GM12878 (cell line): ENCODE results near the gene ODAM.

Experiments used
- CEBPB ChIP-seq, 2 experiments: fragments of 150-350 bp in 1 of 2; IDR thresholded peaks; 2 replicates each; pipeline ENCODE4 v1.6.1; 2012 to 2014; ENCODE audit warnings: low read depth in 2 of 2, low read length in 2 of 2, borderline replicate concordance in 1 of 2, inconsistent platforms in 1 of 2
- CHD2 ChIP-seq: IDR thresholded peaks from 2 replicates; pipeline ENCODE4 v1.6.1; 2011; ENCODE audit warnings: low read depth, low read length, improper control_type of control experiment, borderline replicate concordance
- EP300 ChIP-seq, 2 experiments: fragments of 150-350 bp in 1 of 2; IDR thresholded peaks; 2 replicates each; pipeline ENCODE4 v1.6.1; 2011 to 2012; ENCODE audit warnings: low read depth in 2 of 2, low read length in 2 of 2, borderline replicate concordance in 1 of 2, improper control_type of control experiment in 1 of 2, inconsistent platforms in 1 of 2; ENCODE audit not compliant: control insufficient read depth in 1 of 2
- JUND ChIP-seq: IDR thresholded peaks from 2 replicates; pipeline ENCODE4 v1.6.1; 2012; ENCODE audit warnings: low read depth, mild to moderate bottlenecking, low read length, improper control_type of control experiment, moderate library complexity
- MEF2B ChIP-seq: fragments of 450-650 bp; IDR thresholded peaks from 2 replicates; pipeline ENCODE4 v1.6.1; 2018; ENCODE audit warnings: mild to moderate bottlenecking, moderate library complexity; ENCODE audit not compliant: partially characterized antibody, poor library complexity, severe bottlenecking
- NFXL1 ChIP-seq: fragments of 450-650 bp; IDR thresholded peaks from 2 replicates; pipeline ENCODE4 v1.6.1; 2017; ENCODE audit warnings: antibody characterized with exemption, mild to moderate bottlenecking, borderline replicate concordance
- NFYA ChIP-seq: IDR thresholded peaks from 2 replicates; pipeline ENCODE4 v1.6.1; 2011; ENCODE audit warnings: low read depth, mild to moderate bottlenecking, low read length, improper control_type of control experiment, borderline replicate concordance
- NFYB ChIP-seq: IDR thresholded peaks from 2 replicates; pipeline ENCODE4 v1.6.1; 2011; ENCODE audit warnings: low read depth, mild to moderate bottlenecking, low read length, improper control_type of control experiment, moderate library complexity; ENCODE audit not compliant: insufficient read depth
- SMC3 ChIP-seq: IDR thresholded peaks from 2 replicates; pipeline ENCODE4 v1.6.1; 2011; ENCODE audit warnings: low read length, improper control_type of control experiment, borderline replicate concordance
- TF ChIP-seq, protein P1 (sequence below): fragments of 450-650 bp; formaldehyde crosslinking; IDR thresholded peaks from 2 replicates; pipeline ENCODE4 v1.4.0; 2020; ENCODE audit warnings: mild to moderate bottlenecking, moderate library complexity
- TF ChIP-seq, protein P2 (sequence below): fragments of 450-650 bp; IDR thresholded peaks from 2 replicates; pipeline ENCODE4 v1.6.1; 2017; ENCODE audit warnings: mild to moderate bottlenecking
- TF ChIP-seq, protein P3 (sequence below), 3 experiments: IDR thresholded peaks in 2 of 3; conservative IDR thresholded peaks in 1 of 3; 2 replicates each; pipeline ENCODE4 v1.5.1; 2011; ENCODE audit warnings: low read depth in 3 of 3, low read length in 3 of 3, mild to moderate bottlenecking in 3 of 3, control low read depth in 2 of 3, moderate library complexity in 2 of 3, inconsistent platforms in 1 of 3, mixed read lengths in 1 of 3; ENCODE audit not compliant: control insufficient read depth in 2 of 3, insufficient read depth in 1 of 3; ENCODE audit errors: extremely low read depth in 1 of 3

DNA sequence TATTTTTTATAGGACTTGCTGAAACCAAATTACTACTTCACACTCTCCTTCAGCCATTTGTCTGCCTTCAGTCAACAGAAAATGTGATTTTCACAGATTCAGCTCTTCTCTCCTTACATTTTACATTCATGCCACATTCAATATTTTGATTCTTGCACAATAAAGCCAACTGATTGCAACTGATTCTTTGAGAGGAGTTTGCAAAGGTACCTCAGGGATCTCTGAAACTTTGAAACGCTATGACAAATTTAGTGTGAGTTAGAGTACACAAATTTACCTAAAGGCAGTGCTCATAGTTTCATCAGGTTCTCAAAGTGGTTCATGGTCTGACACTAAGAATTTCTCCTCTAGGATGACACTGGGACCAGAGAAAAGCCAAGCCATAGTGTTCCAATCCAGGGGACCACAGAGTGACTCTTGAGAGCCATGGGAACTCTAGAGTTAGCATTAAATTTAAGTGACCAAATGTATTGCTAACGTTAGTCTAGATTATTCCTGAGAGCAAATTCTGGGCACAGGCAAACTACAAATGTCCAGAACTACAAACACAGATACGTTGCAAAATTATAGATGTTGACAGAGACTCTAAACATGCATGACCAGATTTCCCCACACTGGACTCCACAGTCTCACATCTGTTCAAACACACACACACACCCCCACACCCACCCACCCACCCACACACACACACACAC, 55.9 kb downstream of the ODAM start:
- no peak for TF ChIP-seq CHD2
- no peak for TF ChIP-seq NFXL1
- TF ChIP-seq JUND: no peak
- TF ChIP-seq, protein P1, sequence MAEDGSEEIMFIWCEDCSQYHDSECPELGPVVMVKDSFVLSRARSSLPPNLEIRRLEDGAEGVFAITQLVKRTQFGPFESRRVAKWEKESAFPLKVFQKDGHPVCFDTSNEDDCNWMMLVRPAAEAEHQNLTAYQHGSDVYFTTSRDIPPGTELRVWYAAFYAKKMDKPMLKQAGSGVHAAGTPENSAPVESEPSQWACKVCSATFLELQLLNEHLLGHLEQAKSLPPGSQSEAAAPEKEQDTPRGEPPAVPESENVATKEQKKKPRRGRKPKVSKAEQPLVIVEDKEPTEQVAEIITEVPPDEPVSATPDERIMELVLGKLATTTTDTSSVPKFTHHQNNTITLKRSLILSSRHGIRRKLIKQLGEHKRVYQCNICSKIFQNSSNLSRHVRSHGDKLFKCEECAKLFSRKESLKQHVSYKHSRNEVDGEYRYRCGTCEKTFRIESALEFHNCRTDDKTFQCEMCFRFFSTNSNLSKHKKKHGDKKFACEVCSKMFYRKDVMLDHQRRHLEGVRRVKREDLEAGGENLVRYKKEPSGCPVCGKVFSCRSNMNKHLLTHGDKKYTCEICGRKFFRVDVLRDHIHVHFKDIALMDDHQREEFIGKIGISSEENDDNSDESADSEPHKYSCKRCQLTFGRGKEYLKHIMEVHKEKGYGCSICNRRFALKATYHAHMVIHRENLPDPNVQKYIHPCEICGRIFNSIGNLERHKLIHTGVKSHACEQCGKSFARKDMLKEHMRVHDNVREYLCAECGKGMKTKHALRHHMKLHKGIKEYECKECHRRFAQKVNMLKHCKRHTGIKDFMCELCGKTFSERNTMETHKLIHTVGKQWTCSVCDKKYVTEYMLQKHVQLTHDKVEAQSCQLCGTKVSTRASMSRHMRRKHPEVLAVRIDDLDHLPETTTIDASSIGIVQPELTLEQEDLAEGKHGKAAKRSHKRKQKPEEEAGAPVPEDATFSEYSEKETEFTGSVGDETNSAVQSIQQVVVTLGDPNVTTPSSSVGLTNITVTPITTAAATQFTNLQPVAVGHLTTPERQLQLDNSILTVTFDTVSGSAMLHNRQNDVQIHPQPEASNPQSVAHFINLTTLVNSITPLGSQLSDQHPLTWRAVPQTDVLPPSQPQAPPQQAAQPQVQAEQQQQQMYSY (CRISPR knock-in tag): no peak
- TF ChIP-seq, protein P2, sequence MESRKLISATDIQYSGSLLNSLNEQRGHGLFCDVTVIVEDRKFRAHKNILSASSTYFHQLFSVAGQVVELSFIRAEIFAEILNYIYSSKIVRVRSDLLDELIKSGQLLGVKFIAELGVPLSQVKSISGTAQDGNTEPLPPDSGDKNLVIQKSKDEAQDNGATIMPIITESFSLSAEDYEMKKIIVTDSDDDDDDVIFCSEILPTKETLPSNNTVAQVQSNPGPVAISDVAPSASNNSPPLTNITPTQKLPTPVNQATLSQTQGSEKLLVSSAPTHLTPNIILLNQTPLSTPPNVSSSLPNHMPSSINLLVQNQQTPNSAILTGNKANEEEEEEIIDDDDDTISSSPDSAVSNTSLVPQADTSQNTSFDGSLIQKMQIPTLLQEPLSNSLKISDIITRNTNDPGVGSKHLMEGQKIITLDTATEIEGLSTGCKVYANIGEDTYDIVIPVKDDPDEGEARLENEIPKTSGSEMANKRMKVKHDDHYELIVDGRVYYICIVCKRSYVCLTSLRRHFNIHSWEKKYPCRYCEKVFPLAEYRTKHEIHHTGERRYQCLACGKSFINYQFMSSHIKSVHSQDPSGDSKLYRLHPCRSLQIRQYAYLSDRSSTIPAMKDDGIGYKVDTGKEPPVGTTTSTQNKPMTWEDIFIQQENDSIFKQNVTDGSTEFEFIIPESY: no peak
- TF ChIP-seq CEBPB (IDR thresholded peaks at IDR 0.05; ENCODE audit: borderline replicate concordance in 1 of 2, low read depth in 2 of 2, low read length in 2 of 2): no peak
- TF ChIP-seq EP300 (IDR thresholded peaks at IDR 0.05; ENCODE audit: borderline replicate concordance in 1 of 2, control insufficient read depth in 1 of 2, low read depth in 2 of 2, low read length in 2 of 2): no peak
- TF ChIP-seq NFYA: no peak
- no peak for TF ChIP-seq MEF2B
- TF ChIP-seq, protein P3, sequence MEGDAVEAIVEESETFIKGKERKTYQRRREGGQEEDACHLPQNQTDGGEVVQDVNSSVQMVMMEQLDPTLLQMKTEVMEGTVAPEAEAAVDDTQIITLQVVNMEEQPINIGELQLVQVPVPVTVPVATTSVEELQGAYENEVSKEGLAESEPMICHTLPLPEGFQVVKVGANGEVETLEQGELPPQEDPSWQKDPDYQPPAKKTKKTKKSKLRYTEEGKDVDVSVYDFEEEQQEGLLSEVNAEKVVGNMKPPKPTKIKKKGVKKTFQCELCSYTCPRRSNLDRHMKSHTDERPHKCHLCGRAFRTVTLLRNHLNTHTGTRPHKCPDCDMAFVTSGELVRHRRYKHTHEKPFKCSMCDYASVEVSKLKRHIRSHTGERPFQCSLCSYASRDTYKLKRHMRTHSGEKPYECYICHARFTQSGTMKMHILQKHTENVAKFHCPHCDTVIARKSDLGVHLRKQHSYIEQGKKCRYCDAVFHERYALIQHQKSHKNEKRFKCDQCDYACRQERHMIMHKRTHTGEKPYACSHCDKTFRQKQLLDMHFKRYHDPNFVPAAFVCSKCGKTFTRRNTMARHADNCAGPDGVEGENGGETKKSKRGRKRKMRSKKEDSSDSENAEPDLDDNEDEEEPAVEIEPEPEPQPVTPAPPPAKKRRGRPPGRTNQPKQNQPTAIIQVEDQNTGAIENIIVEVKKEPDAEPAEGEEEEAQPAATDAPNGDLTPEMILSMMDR (IDR thresholded peaks at IDR 0.05 in 2 of 3, conservative IDR thresholded peaks at IDR 0.05 in 1 of 3; ENCODE audit: control insufficient read depth in 2 of 3, extremely low read depth in 1 of 3, insufficient read depth in 1 of 3, low read depth in 3 of 3, low read length in 3 of 3): no peak
- no peak for TF ChIP-seq SMC3
- TF ChIP-seq NFYB: no peak
